WTC11 (cell line): Measurements from ENCODE around the gene BBLN. TPM values are rescaled to one million over a fixed set of nuclear protein-coding genes. Genes with fewer than 3 reads are reported as not detected.

Experiments
- ATAC-seq: fragments of 200-7000 bp; cut with Tn5 transposase; 2 replicates; pipeline ENCODE4 v1.10.0; 2021; ENCODE audit warnings: mild to moderate bottlenecking, moderate library complexity
- CTCF ChIA-PET: fragments of 300-600 bp; sonication (Branson Sonifier 250); formaldehyde crosslinking; loops from one replicate; lab custom pipeline; 2021; ENCODE audit warnings: antibody characterized with exemption; lab: Charles Lee
- POLR2A ChIA-PET: fragments of 350-600 bp; sonication (Branson Sonifier 250); formaldehyde crosslinking; loops from one replicate; lab custom pipeline; 2021; ENCODE audit warnings: antibody characterized with exemption; lab: Charles Lee
- DNase-seq: peaks from one replicate; pipeline ENCODE4 v3.0.0; 2021; ENCODE audit warnings: low spot score
- H3K27ac Mint-ChIP-seq: 2 replicates; pipeline ENCODE4 v1.8.0; 2021; ENCODE audit warnings: mixed read lengths
- H3K27me3 Mint-ChIP-seq: 2 replicates; pipeline ENCODE4 v1.8.0; 2021; ENCODE audit warnings: low read depth, mild to moderate bottlenecking, moderate library complexity, mixed read lengths
- H3K36me3 Mint-ChIP-seq: 2 replicates; pipeline ENCODE4 v1.8.0; 2021; ENCODE audit warnings: mixed read lengths
- H3K4me1 Mint-ChIP-seq: 2 replicates; pipeline ENCODE4 v1.8.0; 2022; ENCODE audit warnings: mixed read lengths
- H3K4me3 Mint-ChIP-seq: 2 replicates; pipeline ENCODE4 v1.8.0; 2021; ENCODE audit warnings: mild to moderate bottlenecking, moderate library complexity, mixed read lengths
- H3K9me3 Mint-ChIP-seq: 2 replicates; pipeline ENCODE4 v1.8.0; 2021; ENCODE audit warnings: mixed read lengths
- E2F5 ChIP-seq: sonication (generic); formaldehyde crosslinking; IDR thresholded peaks from 2 replicates; pipeline ENCODE4 v1.8.1; 2022; ENCODE audit warnings: mild to moderate bottlenecking, moderate library complexity, missing genetic modification reagents
- ELF4 ChIP-seq: sonication (generic); formaldehyde crosslinking; IDR thresholded peaks from 2 replicates; pipeline ENCODE4 v1.8.1; 2022; ENCODE audit warnings: low read depth, mild to moderate bottlenecking, moderate library complexity, missing genetic modification reagents
- GRHL2 ChIP-seq: fragments of 250-450 bp; sonication (Bioruptor Pico); IDR thresholded peaks from 2 replicates; pipeline ENCODE4 v1.8.0; 2022; ENCODE audit warnings: mild to moderate bottlenecking, moderate library complexity; ENCODE audit not compliant: insufficient replicate concordance, severe bottlenecking
- MXD4 ChIP-seq: fragments of 250-450 bp; sonication (Bioruptor Pico); IDR thresholded peaks from 2 replicates; pipeline ENCODE4 v1.8.0; 2021; ENCODE audit warnings: mild to moderate bottlenecking, moderate library complexity, borderline replicate concordance
- MYBL2 ChIP-seq: sonication (generic); formaldehyde crosslinking; IDR thresholded peaks from 2 replicates; pipeline ENCODE4 v1.8.1; 2023; ENCODE audit warnings: mild to moderate bottlenecking, moderate library complexity, missing genetic modification reagents
- NFATC4 ChIP-seq: fragments of 250-450 bp; sonication (Bioruptor Pico); IDR thresholded peaks from 2 replicates; pipeline ENCODE4 v1.9.0; 2021; ENCODE audit warnings: mild to moderate bottlenecking
- PRRX2 ChIP-seq: fragments of 250-450 bp; sonication (Bioruptor Pico); IDR thresholded peaks from 2 replicates; pipeline ENCODE4 v1.8.0; 2021; ENCODE audit warnings: mild to moderate bottlenecking
- TEAD4 ChIP-seq: sonication (generic); formaldehyde crosslinking; IDR thresholded peaks from 2 replicates; pipeline ENCODE4 v1.8.0; 2022; ENCODE audit warnings: mild to moderate bottlenecking, missing genetic modification reagents
- ZNF121 ChIP-seq: sonication (generic); formaldehyde crosslinking; IDR thresholded peaks from 2 replicates; pipeline ENCODE4 v1.8.0; 2023; ENCODE audit warnings: missing genetic modification reagents
- ZNF232 ChIP-seq: sonication (generic); formaldehyde crosslinking; IDR thresholded peaks from 2 replicates; pipeline ENCODE4 v1.8.0; 2022; ENCODE audit warnings: mild to moderate bottlenecking, missing genetic modification reagents
- ZNF281 ChIP-seq: sonication (generic); formaldehyde crosslinking; IDR thresholded peaks from 2 replicates; pipeline ENCODE4 v1.8.0; 2023; ENCODE audit warnings: mild to moderate bottlenecking, missing genetic modification reagents
- ZNF532 ChIP-seq: fragments of 250-450 bp; sonication (Bioruptor Pico); IDR thresholded peaks from 2 replicates; pipeline ENCODE4 v1.9.0; 2021; ENCODE audit warnings: mild to moderate bottlenecking, borderline replicate concordance
- total RNA-seq: library from RNA; stranded (reverse); gene quantifications from 3 replicates; pipeline ENCODE4 v1.2.3, GENCODE V29; 2021
- TF ChIP-seq, protein P1 (sequence below): sonication (generic); formaldehyde crosslinking; IDR thresholded peaks from 2 replicates; pipeline ENCODE4 v1.8.1; 2022; ENCODE audit warnings: missing genetic modification reagents, borderline replicate concordance
- TF ChIP-seq, protein P2 (sequence below): sonication (generic); formaldehyde crosslinking; IDR thresholded peaks from 2 replicates; pipeline ENCODE4 v1.8.1; 2023; ENCODE audit warnings: mild to moderate bottlenecking, missing genetic modification reagents, borderline replicate concordance
- TF ChIP-seq, protein P3 (sequence below): sonication (generic); formaldehyde crosslinking; conservative IDR thresholded peaks from 2 replicates; pipeline ENCODE4 v1.8.1; 2023; ENCODE audit warnings: mild to moderate bottlenecking, low read depth, missing genetic modification reagents, moderate library complexity

BBLN gene
- total RNA-seq, 1 experiment from 2014 or later: 77.1 TPM

- peak overlapping the region; percentile 89; the same call in 1 of the 2 replicates for H3K27ac Mint-ChIP-seq
- peaks cover 15% of the 10 kb centered on the region for H3K27me3 Mint-ChIP-seq
- peaks cover 17% of the 10 kb centered on the region for H3K4me1 Mint-ChIP-seq
- peaks cover 9% of the 10 kb centered on the region for H3K9me3 Mint-ChIP-seq
- CTCF ChIA-PET: interaction anchor here (0.8 to 3.7 kb wide), 48 partner anchors 8 to 228 kb away, joined by 3 to 44 read pairs (median 5); partner anchors contain the start of genes BBLN, CIZ1, DNM1 and GOLGA2
- peaks cover 23% of the 10 kb centered on the region for H3K36me3 Mint-ChIP-seq
- POLR2A ChIA-PET: interaction anchor here (1.6 kb wide), 1 partner anchor 34 kb away, joined by 6 read pairs; the partner anchor contains the start of gene BBLN
- DNase-seq (no peak), ATAC-seq (no peak)
- H3K4me3 Mint-ChIP-seq: peak overlapping the region; percentile 80
- no peak for TF ChIP-seq NFATC4 (CRISPR knock-in tag)
- TF ChIP-seq TEAD4: no peak
- TF ChIP-seq, protein P1, sequence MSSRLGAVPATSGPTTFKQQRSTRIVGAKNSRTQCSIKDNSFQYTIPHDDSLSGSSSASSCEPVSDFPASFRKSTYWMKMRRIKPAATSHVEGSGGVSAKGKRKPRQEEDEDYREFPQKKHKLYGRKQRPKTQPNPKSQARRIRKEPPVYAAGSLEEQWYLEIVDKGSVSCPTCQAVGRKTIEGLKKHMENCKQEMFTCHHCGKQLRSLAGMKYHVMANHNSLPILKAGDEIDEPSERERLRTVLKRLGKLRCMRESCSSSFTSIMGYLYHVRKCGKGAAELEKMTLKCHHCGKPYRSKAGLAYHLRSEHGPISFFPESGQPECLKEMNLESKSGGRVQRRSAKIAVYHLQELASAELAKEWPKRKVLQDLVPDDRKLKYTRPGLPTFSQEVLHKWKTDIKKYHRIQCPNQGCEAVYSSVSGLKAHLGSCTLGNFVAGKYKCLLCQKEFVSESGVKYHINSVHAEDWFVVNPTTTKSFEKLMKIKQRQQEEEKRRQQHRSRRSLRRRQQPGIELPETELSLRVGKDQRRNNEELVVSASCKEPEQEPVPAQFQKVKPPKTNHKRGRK (CRISPR knock-in tag): no peak
- no peak for TF ChIP-seq PRRX2 (CRISPR knock-in tag)
- no peak for TF ChIP-seq MYBL2 (CRISPR knock-in tag)
- TF ChIP-seq ZNF532 (CRISPR knock-in tag): no peak
- TF ChIP-seq, protein P2, sequence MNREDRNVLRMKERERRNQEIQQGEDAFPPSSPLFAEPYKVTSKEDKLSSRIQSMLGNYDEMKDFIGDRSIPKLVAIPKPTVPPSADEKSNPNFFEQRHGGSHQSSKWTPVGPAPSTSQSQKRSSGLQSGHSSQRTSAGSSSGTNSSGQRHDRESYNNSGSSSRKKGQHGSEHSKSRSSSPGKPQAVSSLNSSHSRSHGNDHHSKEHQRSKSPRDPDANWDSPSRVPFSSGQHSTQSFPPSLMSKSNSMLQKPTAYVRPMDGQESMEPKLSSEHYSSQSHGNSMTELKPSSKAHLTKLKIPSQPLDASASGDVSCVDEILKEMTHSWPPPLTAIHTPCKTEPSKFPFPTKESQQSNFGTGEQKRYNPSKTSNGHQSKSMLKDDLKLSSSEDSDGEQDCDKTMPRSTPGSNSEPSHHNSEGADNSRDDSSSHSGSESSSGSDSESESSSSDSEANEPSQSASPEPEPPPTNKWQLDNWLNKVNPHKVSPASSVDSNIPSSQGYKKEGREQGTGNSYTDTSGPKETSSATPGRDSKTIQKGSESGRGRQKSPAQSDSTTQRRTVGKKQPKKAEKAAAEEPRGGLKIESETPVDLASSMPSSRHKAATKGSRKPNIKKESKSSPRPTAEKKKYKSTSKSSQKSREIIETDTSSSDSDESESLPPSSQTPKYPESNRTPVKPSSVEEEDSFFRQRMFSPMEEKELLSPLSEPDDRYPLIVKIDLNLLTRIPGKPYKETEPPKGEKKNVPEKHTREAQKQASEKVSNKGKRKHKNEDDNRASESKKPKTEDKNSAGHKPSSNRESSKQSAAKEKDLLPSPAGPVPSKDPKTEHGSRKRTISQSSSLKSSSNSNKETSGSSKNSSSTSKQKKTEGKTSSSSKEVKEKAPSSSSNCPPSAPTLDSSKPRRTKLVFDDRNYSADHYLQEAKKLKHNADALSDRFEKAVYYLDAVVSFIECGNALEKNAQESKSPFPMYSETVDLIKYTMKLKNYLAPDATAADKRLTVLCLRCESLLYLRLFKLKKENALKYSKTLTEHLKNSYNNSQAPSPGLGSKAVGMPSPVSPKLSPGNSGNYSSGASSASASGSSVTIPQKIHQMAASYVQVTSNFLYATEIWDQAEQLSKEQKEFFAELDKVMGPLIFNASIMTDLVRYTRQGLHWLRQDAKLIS (CRISPR knock-in tag): no peak
- no peak for TF ChIP-seq GRHL2 (CRISPR knock-in tag)
- TF ChIP-seq ZNF232 (CRISPR knock-in tag): no peak
- no peak for TF ChIP-seq E2F5 (CRISPR knock-in tag)
- no peak for TF ChIP-seq ZNF121 (CRISPR knock-in tag)
- no peak for TF ChIP-seq ZNF281 (CRISPR knock-in tag)
- TF ChIP-seq MXD4 (CRISPR knock-in tag): no peak
- TF ChIP-seq, protein P3, sequence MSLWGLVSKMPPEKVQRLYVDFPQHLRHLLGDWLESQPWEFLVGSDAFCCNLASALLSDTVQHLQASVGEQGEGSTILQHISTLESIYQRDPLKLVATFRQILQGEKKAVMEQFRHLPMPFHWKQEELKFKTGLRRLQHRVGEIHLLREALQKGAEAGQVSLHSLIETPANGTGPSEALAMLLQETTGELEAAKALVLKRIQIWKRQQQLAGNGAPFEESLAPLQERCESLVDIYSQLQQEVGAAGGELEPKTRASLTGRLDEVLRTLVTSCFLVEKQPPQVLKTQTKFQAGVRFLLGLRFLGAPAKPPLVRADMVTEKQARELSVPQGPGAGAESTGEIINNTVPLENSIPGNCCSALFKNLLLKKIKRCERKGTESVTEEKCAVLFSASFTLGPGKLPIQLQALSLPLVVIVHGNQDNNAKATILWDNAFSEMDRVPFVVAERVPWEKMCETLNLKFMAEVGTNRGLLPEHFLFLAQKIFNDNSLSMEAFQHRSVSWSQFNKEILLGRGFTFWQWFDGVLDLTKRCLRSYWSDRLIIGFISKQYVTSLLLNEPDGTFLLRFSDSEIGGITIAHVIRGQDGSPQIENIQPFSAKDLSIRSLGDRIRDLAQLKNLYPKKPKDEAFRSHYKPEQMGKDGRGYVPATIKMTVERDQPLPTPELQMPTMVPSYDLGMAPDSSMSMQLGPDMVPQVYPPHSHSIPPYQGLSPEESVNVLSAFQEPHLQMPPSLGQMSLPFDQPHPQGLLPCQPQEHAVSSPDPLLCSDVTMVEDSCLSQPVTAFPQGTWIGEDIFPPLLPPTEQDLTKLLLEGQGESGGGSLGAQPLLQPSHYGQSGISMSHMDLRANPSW (CRISPR knock-in tag): no peak
- TF ChIP-seq ELF4 (CRISPR knock-in tag): no peak
These were observed 34.3 kb upstream of the BBLN start for GRCh38 chr9:128125580-128126354.
